Lung (tissue), 12 donors: Measurements from ENCODE around the gene PDCD4. TPM values are rescaled to one million over a fixed set of nuclear protein-coding genes. Genes with fewer than 3 reads are reported as not detected.

Experiments
- ATAC-seq: fragments of 200-7000 bp; cut with Tn5 transposase; one replicate; pipeline ENCODE4 v1.9.1; 2020; ENCODE audit warnings: moderate number of reproducible peaks; ENCODE audit not compliant: insufficient read depth, low FRiP score
- DNase-seq, 3 donors: peaks; one replicate each; pipeline ENCODE4 v3.0.0-alpha.2; 2013 to 2017
- H3K27ac ChIP-seq, 2 donors: one replicate each; pipeline ENCODE4 v1.5.1; 2013; ENCODE audit warnings: mild to moderate bottlenecking in 2 of 2, moderate library complexity in 2 of 2, control low read depth in 1 of 2, inconsistent platforms in 1 of 2, low read depth in 1 of 2, low read length in 1 of 2
- H3K27me3 ChIP-seq, 3 donors: one replicate each; pipeline ENCODE4 v1.5.1; 2013; ENCODE audit warnings: low read length in 2 of 3; ENCODE audit not compliant: control insufficient read depth in 3 of 3, insufficient read depth in 3 of 3
- H3K36me3 ChIP-seq, 4 donors: one replicate each; pipeline ENCODE4 v1.5.1; 2013; ENCODE audit warnings: low read length in 4 of 4, mild to moderate bottlenecking in 1 of 4, moderate library complexity in 1 of 4; ENCODE audit not compliant: control insufficient read depth in 4 of 4, insufficient read depth in 4 of 4
- H3K4me1 ChIP-seq, 5 donors: one replicate each; pipeline ENCODE4 v1.5.1; 2013; ENCODE audit warnings: low read length in 5 of 5, mild to moderate bottlenecking in 2 of 5, moderate library complexity in 1 of 5; ENCODE audit not compliant: control insufficient read depth in 5 of 5, insufficient read depth in 5 of 5
- H3K4me3 ChIP-seq: one replicate; pipeline ENCODE4 v1.5.1; 2013; ENCODE audit warnings: mild to moderate bottlenecking, control low read depth, moderate library complexity
- H3K9ac ChIP-seq, 2 donors: one replicate each; pipeline ENCODE4 v1.5.1; 2013; ENCODE audit warnings: low read length in 2 of 2, control low read depth in 1 of 2; ENCODE audit not compliant: insufficient read depth in 1 of 2
- H3K9me3 ChIP-seq, 4 donors: one replicate each; pipeline ENCODE4 v1.5.1; 2013; ENCODE audit warnings: low read length in 3 of 4, mild to moderate bottlenecking in 1 of 4, moderate library complexity in 1 of 4; ENCODE audit not compliant: control insufficient read depth in 4 of 4, insufficient read depth in 3 of 4
- CTCF ChIP-seq: IDR thresholded peaks from 2 replicates; pipeline ENCODE4 v1.5.1; 2012; ENCODE audit warnings: mild to moderate bottlenecking; ENCODE audit errors: control extremely low read depth, extremely low read depth
- WGBS, 2 donors: extraction: QIAGEN DNeasy Blood & Tissue Kit; methylation state at CpG; one replicate each; pipeline ENCODE4 v1.1.7; 2013; 5-methylcytosine and 5-hydroxymethylcytosine counted together
- polyA plus RNA-seq, 2 donors: library from polyadenylated mRNA; stranded (reverse); fragments of 200-250 nt; gene quantifications; one replicate each; pipeline ENCODE4 v1.2.1, GENCODE V29; 2013
- total RNA-seq, 2 donors: library from RNA; depleted of rRNA in 1 of 2; stranded (reverse); fragments of >200 nt in 1 of 2; gene quantifications; one replicate each; pipeline ENCODE4 v1.2.1, GENCODE V29; 2014 to 2021
- donor health status: control.
- donor health status: control.
- donor health status: Bipolar disorder and iron deficiency.
- donor health status: healthy.
- donor health status: DM: yes; HTN: yes; CAD: no.

PDCD4 gene
- total and polyA plus RNA-seq, 4 donors: 26.7 to 186 (median 33.5) TPM

GRCh38 chr10:110852255-110852896 is 19.4 kb upstream of the PDCD4 start:
- Histone ChIP-seq H3K9ac (no peak overlapping the region), H3K4me1 (peaks cover 0 to 8% (median 3%) of the 10 kb centered on the region in 5 donors), H3K27me3 (no peaks in the 10 kb centered on the region), H3K36me3 (no peaks in the 10 kb centered on the region), H3K4me3 (no peak overlapping the region), H3K9me3 (peaks cover 0 to 1% (median 0%) of the 10 kb centered on the region in 4 donors), H3K27ac (no peak overlapping the region)
- ATAC-seq (no peak), DNase-seq (no peak)
- TF ChIP-seq CTCF: no peak
- 67 to 73% methylated on average over 7 of the region's 7 CpGs for WGBS, 2 donors

- DNase-seq (no peak), ATAC-seq (no peak)
- no peak overlapping the region for H3K4me3 ChIP-seq
- H3K27ac ChIP-seq: no peak overlapping the region
- no peak for TF ChIP-seq CTCF
- H3K9me3 ChIP-seq: peaks cover 0 to 1% (median 0%) of the 10 kb centered on the region in 4 donors
- no peaks in the 10 kb centered on the region for H3K36me3 ChIP-seq
- no peak overlapping the region for H3K9ac ChIP-seq
- WGBS, 2 donors: 66 to 79% methylated on average over 4 of the region's 4 CpGs
- H3K4me1 ChIP-seq: peaks cover 3 to 14% (median 4%) of the 10 kb centered on the region in 5 donors
- H3K27me3 ChIP-seq: no peaks in the 10 kb centered on the region
Observed at GRCh38 chr10:110852947-110853346, 18.8 kb upstream of the PDCD4 start.

GRCh38 chr10:110853921-110854605 is 17.7 kb upstream of the PDCD4 start:
- Histone ChIP-seq H3K4me1 (peaks cover 3 to 15% (median 11%) of the 10 kb centered on the region in 5 donors), H3K9me3 (peaks cover 0 to 1% (median 0%) of the 10 kb centered on the region in 4 donors), H3K36me3 (no peaks in the 10 kb centered on the region), H3K27ac (no peak overlapping the region), H3K9ac (no peak overlapping the region), H3K27me3 (no peaks in the 10 kb centered on the region), H3K4me3 (no peak overlapping the region)
- TF ChIP-seq CTCF: no peak
- no peak for DNase-seq
- no peak for ATAC-seq
